Tongue (tissue), 3 donors: Measurements from ENCODE around the gene MRPL12. TPM values are rescaled to one million over a fixed set of nuclear protein-coding genes. Genes with fewer than 3 reads are reported as not detected.

Source experiments
- DNase-seq: peaks from one replicate; pipeline ENCODE4 v3.0.0-alpha.2; 2015
- small RNA-seq: library from RNA; depleted of rRNA; stranded (forward); fragments of <200 nt; gene quantifications from one replicate; pipeline ENCODE3, GENCODE V24; 2014; ENCODE audit warnings: low replicate concordance
- total RNA-seq: library from RNA; depleted of rRNA; stranded (reverse); fragments of >200 nt; gene quantifications from one replicate; pipeline ENCODE4 v1.2.3, GENCODE V29; 2014

The MRPL12 gene
- total RNA-seq, 1 donor from 2014 or later, result 12.2 TPM

DNA sequence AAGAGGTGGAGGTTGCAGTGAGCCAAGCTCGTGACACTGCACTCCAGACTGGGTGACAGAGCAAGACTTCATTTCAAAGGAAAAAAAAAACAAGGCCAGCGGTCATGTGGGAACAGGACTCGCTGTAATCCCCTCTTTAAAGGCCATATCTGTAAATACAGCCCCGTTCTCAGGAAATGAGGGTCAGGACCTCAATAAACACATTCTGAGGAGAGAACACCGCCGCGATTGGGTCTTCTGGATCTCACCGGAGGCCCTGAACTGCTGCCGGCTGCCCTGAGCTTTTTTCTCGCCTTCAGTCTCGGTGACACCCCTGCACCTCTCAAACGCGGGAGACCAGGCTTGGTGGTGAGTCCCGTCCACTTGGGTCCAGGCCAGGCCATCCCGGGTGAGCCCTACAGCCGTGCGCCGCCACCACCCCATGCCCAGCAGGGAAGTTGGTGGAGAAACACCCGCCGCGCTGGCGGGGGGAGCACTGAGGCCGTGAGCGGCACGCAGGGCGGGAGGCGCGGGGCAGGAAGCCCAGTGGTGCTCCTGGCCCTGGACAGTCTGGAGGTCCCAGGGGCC lies 37.3 kb downstream of the MRPL12 start:
- no peak for DNase-seq

GRCh38 chr17:81741049-81741593 lies 38.0 kb downstream of the MRPL12 start:
- no peak for DNase-seq

GRCh38 chr17:81741594-81742452 lies 38.7 kb downstream of the MRPL12 start:
- DNase-seq, result no peak

Small RNA genes within 50 kb of the gene (small RNA-seq; reads per million reads assigned to genes)
- not detected for gene MIR6786

Other genes starting within 250 kb of the MRPL12 start
- gene ACTG1, start 190.6 kb upstream of the MRPL12 start, total RNA-seq, result 1,628 TPM
- gene FSCN2, start 175.0 kb upstream of the MRPL12 start, total RNA-seq, result 1.7 TPM
- gene FAAP100, start 151.0 kb upstream of the MRPL12 start, total RNA-seq, result 17.8 TPM
- gene NPLOC4, start 66.3 kb upstream of the MRPL12 start, total RNA-seq, result 50.7 TPM
- 1.0 TPM for gene TSPAN10, start 66.2 kb upstream of the MRPL12 start, total RNA-seq
- gene PDE6G, start 46.8 kb upstream of the MRPL12 start, total RNA-seq, result not detected
- 6.3 TPM for gene OXLD1, start 36.8 kb upstream of the MRPL12 start, total RNA-seq
- gene CCDC137, start 36.6 kb upstream of the MRPL12 start, total RNA-seq, result 5.6 TPM
- gene ARL16, start 19.6 kb upstream of the MRPL12 start, total RNA-seq, result 32.1 TPM
- 31.7 TPM for gene HGS, start 19.4 kb upstream of the MRPL12 start, total RNA-seq
- 10.6 TPM for gene SLC25A10, start 8.9 kb downstream of the MRPL12 start, total RNA-seq
- gene GCGR, start 100.8 kb downstream of the MRPL12 start, total RNA-seq, result not detected
- gene MCRIP1, start 129.9 kb downstream of the MRPL12 start, total RNA-seq, result 111 TPM
- 11.9 TPM for gene PPP1R27, start 131.7 kb downstream of the MRPL12 start, total RNA-seq
- gene P4HB, start 157.2 kb downstream of the MRPL12 start, total RNA-seq, result 389 TPM
- gene ARHGDIA, start 168.0 kb downstream of the MRPL12 start, total RNA-seq, result 78.2 TPM
- gene ALYREF, start 188.2 kb downstream of the MRPL12 start, total RNA-seq, result 80.6 TPM
- 144 TPM for gene ANAPC11, start 188.4 kb downstream of the MRPL12 start, total RNA-seq
- gene NPB, start 198.9 kb downstream of the MRPL12 start, total RNA-seq, result 1.0 TPM
- gene PCYT2, start 208.0 kb downstream of the MRPL12 start, total RNA-seq, result 10.5 TPM
- gene SIRT7, start 214.8 kb downstream of the MRPL12 start, total RNA-seq, result 9.1 TPM
- gene MAFG, start 224.4 kb downstream of the MRPL12 start, total RNA-seq, result 15.3 TPM
- 60.1 TPM for gene PYCR1, start 233.9 kb downstream of the MRPL12 start, total RNA-seq
- gene MYADML2, start 243.9 kb downstream of the MRPL12 start, total RNA-seq, result 51.9 TPM